GM10266 (cell line): ENCODE measurements around the gene KIF13A.

Experiments used
- DNase-seq: peaks from one replicate; pipeline ENCODE4 v3.0.0; 2012; ENCODE audit errors: extremely low spot score
- CTCF ChIP-seq: IDR thresholded peaks from 2 replicates; pipeline ENCODE4 v1.5.1; 2012; ENCODE audit warnings: mild to moderate bottlenecking, low read depth; ENCODE audit not compliant: control insufficient read depth, insufficient read depth; ENCODE audit errors: missing control alignments

KIF13A gene

DNA sequence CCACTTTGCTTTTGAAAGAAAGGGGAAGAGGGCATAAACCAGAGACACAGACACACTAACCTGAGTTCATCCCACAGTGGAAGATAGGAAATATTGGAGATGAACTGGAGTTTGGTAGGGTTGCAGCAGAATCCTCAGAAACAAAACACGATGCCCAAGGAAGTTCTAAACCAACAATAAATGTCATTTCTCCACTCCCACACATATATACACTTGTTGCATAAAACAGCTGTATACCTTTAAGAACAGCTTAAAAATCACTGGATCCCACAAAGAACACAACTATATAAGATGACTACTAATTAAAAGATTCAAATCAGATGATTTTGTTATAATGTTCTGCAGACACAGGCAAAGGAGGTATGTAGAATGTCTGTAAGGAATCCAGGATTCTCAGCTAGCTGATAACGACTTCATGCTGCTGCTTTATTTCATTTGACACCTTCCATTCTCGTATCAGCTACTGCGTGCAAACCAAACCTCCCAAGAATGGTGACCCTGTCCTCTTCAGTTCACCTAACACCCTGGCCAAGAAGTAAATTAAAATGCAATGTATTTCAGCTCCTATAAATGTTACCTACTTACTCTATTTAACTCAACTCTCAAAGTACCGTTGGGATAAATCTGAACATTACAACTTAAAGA, 14.3 kb downstream of the KIF13A start:
- TF ChIP-seq CTCF = no peak
- DNase-seq = no peak

DNA sequence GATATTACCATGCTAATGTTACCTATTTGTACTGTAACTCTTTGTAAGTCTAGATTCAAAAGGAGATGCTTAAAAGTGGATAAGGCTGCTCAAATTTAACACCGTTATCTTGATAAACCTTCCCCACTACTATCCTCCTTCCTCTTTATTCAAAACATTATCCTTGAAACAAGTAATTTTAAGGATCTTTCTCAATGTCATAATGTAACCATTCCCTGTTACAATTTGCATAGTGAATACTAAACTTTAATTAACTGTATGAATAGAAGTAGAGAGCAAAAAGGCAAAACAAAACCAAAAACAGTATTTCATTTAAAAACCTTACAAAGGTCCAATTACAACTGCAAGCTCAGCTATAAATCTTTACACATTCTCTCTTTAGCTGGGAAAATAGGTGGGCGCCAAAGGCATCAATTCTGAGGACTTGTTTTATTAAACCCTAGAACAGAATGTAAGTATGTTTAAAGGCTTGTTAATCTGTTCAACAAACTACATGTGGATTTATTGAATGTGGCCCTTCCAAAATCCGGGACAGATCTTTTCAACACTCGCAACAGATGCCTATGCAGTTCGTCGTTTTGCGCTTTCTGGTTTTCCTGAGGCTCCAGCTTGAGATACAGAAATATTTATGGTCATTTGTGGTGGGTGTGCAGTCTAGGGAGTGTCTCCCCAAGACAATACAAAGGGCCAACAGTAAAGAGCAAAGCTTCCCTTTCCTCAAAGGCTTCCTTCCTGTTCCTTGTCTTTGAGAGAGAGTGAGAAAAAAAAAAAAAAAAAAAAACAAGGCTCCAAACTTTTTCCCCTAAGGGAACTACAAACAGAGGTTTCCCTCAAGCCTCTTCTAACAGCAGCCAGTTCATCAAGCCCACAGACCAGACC, 15.1 kb downstream of the KIF13A start:
- no peak for DNase-seq
- TF ChIP-seq CTCF = no peak

DNA sequence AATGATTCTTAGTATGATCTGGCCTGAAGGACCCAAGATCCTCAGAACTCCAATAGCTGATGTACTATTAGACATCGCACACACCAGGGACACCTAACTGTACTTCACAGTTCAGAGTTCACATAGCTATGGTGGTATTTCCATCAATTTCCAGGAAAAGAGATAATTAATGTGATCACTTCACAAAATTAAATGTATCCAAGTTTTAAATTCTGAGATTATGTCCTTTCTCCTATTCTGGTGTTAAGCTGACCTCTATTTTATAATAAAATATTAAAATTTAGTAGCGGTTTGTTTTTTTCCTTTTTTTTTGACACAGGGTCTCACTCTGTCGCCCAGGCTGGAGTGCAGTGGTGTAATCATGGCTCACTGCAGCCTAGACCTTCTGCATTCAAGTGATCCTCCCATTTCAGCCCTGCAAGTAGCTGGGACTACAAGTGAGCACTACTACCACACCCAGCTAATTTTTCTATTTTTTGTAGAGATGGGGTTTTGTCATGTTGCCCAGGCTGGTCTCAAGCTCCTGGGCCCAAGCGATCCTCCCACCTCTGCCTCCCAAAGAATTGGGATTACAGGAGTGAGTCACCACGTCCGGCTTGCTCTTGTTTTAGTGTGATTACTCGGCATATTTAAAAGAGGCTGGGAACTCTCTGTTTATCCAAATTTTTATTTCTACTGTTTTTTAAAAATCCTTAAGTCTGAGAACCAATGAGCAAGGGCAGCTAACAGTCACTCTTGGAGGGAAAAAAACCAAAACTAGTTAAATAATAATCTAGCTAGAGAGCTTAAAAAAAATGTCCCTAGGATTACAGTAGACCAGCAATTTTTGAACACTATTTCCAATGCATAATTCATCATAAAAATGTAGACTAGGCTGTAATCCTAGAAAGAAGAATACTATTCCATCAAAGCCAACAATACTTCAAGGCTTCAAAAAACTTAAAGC, 16.0 kb downstream of the KIF13A start:
- DNase-seq = no peak
- no peak for TF ChIP-seq CTCF

GRCh38 chr6:17968876-17969275, 18.6 kb downstream of the KIF13A start:
- DNase-seq = no peak
- no peak for TF ChIP-seq CTCF

DNA sequence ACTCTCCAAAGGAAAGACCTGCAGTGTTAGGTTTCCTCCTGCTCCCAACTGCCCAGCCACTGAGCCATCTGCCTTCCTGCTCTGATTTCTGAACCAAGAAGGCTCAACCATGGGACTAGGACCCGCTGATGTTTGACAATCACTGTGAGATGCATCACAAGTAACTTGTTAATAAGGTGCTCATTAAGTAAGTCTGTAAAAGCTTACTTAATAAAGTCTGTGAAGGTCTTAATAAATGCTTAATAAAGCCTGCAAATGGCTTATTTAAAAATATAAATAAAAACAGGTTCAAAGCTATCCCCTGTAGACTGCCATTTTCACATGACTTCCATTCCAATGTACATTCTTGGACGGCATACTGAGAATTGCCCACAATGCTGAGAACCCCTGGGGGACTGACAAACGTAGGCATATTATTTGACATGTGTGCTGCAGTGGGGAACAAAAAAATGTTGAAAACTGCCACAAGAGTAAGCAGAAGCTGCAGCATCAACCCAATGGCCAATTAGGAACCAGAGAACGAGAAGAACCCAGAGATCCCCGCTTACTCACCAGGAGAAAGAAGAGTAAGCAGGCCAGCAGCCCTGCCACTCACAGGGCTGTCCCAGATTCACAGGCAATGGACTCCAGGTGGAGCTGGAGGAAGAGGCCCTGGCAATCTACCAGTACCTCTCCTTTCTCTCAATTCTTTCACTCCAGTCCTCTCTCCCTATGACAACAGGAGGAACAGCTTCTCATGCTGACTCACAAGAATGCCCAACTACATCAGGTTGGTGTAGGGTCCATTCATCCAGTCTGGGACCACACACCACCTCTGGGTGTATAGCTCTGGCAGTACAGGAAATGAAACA, 19.5 kb downstream of the KIF13A start:
- DNase-seq = no peak
- TF ChIP-seq CTCF = no peak

- DNase-seq = no peak
- TF ChIP-seq CTCF = no peak
Observed at GRCh38 chr6:17966451-17966850, 21.0 kb downstream of the KIF13A start.
